ENCODE results near the gene HOXA10. TPM values are rescaled to one million over a fixed set of nuclear protein-coding genes. Genes with fewer than 3 reads are reported as not detected.

HOXA10 gene
- total RNA-seq, 1 experiment from 2014 or later: 6.1 TPM

GRCh38 chr7:27168265-27168947, 5.7 kb downstream of the HOXA10 start:
- DNase-seq (ENCODE audit: low spot score): no peak

- DNase-seq (ENCODE audit: low spot score): no peak
Observed at GRCh38 chr7:27167916-27168264, 6.2 kb downstream of the HOXA10 start.

GRCh38 chr7:27166531-27167505, 7.3 kb downstream of the HOXA10 start:
- no peak for DNase-seq (ENCODE audit: low spot score)

DNA sequence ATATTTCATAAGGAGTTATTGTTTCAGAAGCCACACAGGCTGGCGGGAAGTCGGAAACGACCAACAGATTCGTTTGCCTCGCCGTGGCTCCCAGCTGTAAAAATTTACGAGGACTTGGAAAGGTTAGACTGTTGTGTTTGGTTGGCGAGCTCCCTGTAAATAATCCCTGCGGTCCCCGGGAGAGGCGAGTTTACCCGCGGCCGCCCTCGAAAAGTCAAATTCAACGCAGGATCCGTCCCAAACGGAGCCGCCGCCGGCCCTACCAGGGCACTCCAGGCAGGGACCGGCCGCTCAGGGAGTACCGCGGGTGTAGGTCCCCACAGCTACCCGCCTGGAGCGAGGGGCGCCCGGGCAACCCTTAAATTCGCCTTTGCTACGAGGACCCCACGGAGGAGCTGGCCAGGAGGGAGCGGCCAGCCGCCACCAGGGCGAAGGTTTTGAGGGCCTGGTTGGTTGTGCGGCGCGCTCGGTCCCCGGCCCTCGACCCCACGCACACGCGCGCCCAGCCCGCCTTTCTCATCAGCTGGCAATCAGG, 8.1 kb downstream of the HOXA10 start:
- no peak for DNase-seq (ENCODE audit: low spot score)

DNA sequence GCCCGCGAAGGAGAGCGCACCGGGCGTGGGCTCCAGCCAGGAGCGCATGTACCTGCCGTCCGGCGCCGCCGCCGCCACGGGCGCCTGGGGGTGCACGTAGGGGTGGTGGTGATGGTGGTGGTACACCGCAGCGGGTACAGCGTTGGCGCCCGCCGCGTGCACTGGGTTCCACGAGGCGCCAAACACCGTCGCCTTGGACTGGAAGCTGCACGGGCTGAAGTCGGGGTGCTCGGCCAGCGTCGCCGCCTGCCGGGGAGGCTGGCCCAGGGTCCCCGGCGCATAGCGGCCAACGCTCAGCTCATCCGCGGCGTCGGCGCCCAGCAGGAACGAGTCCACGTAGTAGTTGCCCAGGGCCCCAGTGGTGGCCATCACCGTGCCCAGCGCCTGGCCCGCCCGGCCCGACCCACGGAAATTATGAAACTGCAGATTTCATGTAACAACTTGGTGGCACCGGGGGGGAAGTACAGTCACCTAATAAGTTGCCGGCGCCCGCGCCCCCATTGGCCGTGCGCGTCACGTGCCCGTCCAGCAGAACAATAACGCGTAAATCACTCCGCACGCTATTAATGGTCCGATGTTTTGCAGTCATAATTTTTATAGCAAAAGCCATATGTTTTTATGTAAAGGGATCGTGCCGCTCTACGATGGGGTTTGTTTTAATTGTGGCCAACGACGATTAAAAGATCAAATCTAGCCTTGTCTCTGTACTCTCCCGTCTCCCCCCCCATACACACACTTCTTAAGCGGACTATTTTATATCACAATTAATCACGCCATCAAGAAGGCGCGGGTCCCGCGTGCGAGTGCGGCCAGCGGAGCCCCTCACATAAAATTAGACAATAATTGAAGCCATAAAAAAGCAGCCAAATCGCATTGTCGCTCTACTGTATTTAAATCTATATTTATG, 8.8 kb downstream of the HOXA10 start, which contains the start of gene HOXA9:
HOXA9 (minus strand) TSS at position 449 of the 907 bp plus-strand sequence; CDS start at position 369, 80 bp downstream.
- no peak for DNase-seq (ENCODE audit: low spot score)

- DNase-seq (ENCODE audit: low spot score): no peak
Observed at GRCh38 chr7:27164367-27165088, 9.6 kb downstream of the HOXA10 start.

- no peak for DNase-seq (ENCODE audit: low spot score)
Observed at GRCh38 chr7:27164045-27164366, 10.1 kb downstream of the HOXA10 start.

GRCh38 chr7:27163288-27164044, 10.7 kb downstream of the HOXA10 start:
- no peak for DNase-seq (ENCODE audit: low spot score)

GRCh38 chr7:27162561-27163287, 11.4 kb downstream of the HOXA10 start:
- no peak for DNase-seq (ENCODE audit: low spot score)

DNA sequence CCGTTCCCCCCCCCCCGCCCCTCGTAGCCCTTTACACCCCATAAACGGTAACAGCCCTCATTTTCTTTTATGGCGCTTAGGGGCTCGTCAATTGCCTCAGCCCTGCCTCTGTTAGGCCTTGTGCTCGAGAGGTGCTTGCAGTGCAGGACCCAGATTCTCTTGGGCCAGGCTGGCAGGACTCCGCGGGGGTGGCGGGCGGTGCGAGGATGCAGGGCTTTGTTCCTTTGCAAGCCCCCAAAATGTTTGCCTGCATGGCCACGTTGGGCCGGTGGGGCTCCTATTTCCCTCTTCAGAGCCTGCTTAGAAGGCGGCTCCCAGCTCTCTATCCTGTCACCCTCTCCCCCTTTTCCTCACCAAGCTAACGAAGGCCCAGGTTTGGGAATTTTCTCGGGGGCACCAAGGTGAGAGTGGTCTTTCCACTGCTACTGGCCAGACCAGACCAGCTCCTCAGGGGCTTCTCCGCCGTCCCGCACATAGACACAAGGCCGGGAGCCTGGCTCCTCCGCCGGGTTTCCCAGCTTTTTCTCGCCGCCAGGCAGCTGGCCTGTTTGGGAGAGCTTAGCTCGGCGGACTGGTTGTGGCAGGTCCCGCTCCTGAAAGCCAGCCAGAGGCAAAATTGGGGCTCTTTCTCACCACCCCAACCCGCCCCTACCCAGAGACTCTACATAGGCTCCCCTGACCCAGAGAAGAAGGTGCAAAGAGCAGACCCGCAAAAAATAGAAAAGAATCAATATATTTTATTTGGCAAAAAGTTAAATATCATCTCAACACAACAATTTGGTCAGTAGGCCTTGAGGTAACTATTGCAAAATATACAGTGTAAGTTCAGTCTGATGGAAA, 12.2 kb downstream of the HOXA10 start:
- no peak for DNase-seq (ENCODE audit: low spot score)

GRCh38 chr7:27161214-27161720, 12.9 kb downstream of the HOXA10 start:
- no peak for DNase-seq (ENCODE audit: low spot score)

GRCh38 chr7:27160546-27161213, 13.4 kb downstream of the HOXA10 start:
- DNase-seq (ENCODE audit: low spot score): peak; percentile 90

DNA sequence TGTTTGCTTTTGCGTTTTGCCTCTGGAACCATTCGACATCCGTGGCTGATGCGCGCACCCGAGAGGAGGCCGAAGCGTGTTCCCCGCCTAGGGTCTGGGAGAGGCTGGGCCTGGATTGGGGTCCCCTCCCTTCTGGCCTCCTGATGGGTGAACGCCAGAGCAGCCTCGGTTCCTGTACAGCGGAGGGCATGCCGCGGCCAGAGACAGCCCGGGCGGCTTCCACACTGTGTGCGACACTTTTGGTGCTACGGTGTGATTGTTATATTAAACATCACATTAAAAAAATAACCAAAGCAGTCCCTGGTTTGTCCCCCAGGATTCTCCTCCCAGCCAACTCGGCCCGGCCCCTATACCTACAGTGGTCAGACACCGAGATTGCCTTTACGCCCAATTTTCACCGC, 14.0 kb downstream of the HOXA10 start:
- DNase-seq (ENCODE audit: low spot score): no peak

- DNase-seq (ENCODE audit: low spot score): no peak
Observed at GRCh38 chr7:27159266-27160144, 14.6 kb downstream of the HOXA10 start.

GRCh38 chr7:27158436-27159265, 15.5 kb downstream of the HOXA10 start:
- DNase-seq (ENCODE audit: low spot score): no peak
